ENCODE results near the gene PLEKHM3. TPM values are rescaled to one million over a fixed set of nuclear protein-coding genes. Genes with fewer than 3 reads are reported as not detected.

Gene PLEKHM3
- total RNA-seq, 1 donor from 2014 or later, result 2.5 TPM

DNA sequence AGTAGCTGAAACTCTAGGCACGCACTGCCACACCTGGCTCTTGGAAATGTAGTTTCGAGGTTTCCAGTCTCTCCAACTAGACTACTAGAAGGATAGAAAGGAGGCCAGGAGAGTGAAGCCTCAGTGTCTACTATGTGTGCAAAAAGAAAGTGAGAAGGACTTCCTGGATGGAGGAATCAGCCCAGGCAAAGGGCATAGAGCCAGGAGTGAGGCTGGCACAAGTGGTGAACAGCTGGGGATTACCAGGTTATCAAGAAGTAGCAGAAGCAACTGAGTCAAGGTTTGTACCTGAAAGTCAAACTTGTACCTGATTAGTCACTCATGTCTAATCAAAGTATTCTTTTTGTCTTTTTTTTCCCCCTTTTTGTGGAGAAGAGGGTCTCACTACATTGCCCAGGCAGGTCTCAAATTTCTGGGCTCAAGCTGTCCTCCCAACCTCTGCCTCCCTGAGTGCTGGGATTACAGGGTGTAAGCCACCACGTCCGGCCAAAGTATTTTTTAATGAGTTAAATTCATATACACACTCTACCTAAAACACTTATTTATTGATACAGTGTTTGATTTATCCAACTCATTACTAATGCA is 246.9 kb downstream of the PLEKHM3 start:
- DNase-seq (ENCODE audit: low read depth), result no peak
- TF ChIP-seq, protein P1, sequence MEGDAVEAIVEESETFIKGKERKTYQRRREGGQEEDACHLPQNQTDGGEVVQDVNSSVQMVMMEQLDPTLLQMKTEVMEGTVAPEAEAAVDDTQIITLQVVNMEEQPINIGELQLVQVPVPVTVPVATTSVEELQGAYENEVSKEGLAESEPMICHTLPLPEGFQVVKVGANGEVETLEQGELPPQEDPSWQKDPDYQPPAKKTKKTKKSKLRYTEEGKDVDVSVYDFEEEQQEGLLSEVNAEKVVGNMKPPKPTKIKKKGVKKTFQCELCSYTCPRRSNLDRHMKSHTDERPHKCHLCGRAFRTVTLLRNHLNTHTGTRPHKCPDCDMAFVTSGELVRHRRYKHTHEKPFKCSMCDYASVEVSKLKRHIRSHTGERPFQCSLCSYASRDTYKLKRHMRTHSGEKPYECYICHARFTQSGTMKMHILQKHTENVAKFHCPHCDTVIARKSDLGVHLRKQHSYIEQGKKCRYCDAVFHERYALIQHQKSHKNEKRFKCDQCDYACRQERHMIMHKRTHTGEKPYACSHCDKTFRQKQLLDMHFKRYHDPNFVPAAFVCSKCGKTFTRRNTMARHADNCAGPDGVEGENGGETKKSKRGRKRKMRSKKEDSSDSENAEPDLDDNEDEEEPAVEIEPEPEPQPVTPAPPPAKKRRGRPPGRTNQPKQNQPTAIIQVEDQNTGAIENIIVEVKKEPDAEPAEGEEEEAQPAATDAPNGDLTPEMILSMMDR (conservative IDR thresholded peaks at IDR 0.05; ENCODE audit: low read depth, low read length), result no peak
- no peak overlapping the region for H3K4me3 ChIP-seq (ENCODE audit: low read depth, low read length)

GRCh38 chr2:207777124-207777523 is 248.2 kb downstream of the PLEKHM3 start:
- H3K4me3 ChIP-seq (ENCODE audit: low read depth, low read length), result no peak overlapping the region
- TF ChIP-seq, protein P1 (conservative IDR thresholded peaks at IDR 0.05; ENCODE audit: low read depth, low read length), result no peak
- no peak for DNase-seq (ENCODE audit: low read depth)

DNA sequence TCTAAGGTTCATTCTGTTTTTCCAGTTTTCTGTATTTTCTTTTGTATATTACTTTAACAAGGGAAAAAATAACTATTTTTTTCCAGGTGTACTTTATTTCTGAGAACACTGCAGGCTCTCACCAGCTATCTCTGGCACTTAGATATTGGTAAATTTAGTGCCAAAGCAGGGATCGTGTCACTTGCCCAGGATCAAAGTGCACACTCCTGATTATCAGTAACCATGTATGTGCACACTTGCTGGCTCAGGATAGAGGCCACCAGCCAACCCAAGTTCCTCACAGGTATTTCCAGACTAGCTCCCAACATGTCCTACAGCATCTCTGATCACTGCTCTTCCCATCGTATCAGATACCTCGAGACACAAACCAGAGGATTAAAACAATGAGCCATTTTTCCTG is 249.9 kb downstream of the PLEKHM3 start:
- TF ChIP-seq, protein P1 (conservative IDR thresholded peaks at IDR 0.05; ENCODE audit: low read depth, low read length), result no peak
- no peak for DNase-seq (ENCODE audit: low read depth)
- no peak overlapping the region for H3K4me3 ChIP-seq (ENCODE audit: low read depth, low read length)

GRCh38 chr2:207772844-207773205 is 252.5 kb downstream of the PLEKHM3 start:
- TF ChIP-seq, protein P1 (conservative IDR thresholded peaks at IDR 0.05; ENCODE audit: low read depth, low read length), result no peak
- no peak for DNase-seq (ENCODE audit: low read depth)
- no peak overlapping the region for H3K4me3 ChIP-seq (ENCODE audit: low read depth, low read length)

DNA sequence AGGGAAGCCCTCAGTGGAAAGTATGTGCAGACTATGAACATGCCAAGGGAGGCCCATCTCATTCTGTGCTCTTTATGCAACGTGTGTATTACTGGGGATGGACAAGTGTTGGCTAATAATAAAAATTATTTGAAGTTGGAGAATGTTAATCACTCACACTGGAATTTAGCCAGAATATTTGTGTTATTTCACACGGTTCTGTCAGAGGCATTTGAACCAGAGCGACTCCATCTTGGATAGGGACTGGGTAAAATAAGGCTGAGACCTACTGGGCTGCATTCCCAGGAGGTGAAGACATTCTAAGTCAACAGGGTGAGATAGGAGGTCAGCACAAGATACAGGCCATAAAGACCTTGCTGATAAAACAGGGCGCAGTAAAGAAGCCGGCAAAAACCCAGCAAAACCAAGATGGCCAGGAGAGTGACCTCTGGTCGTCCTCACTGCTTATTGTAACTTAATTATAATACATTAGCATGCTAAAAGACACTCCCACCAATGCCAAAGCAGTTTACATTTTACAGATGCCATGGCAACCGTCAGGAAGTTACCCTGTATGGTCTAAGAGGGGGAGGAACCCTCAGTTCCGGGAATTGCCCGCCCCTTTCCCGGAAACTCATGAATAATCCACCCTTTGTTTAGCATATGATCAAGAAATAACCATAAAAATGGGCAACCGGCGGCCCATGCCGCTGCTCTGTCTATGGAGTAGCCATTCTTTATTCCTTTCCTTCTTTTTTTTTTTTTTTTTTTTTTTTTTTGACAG is 253.1 kb downstream of the PLEKHM3 start:
- no peak for DNase-seq (ENCODE audit: low read depth)

DNA sequence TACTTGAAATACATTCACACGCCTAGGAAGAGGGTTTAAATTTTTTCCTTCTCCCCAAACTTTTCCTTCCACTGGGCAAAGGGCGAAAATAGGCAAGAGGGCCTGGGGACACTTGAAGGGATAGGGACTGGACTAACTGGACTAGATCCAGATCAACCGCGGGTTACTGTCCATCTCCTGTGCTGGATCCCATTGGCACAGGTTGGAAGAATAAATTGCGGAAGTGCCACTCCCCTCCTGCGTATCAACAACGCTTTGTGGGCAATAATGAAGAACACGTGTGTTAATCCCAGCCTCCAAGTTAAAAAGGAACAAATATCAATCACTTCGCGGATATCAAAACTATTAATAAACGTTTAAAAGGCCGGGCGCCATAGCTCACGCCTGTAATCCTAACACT is 253.9 kb downstream of the PLEKHM3 start:
- TF ChIP-seq, protein P1 (conservative IDR thresholded peaks at IDR 0.05; ENCODE audit: low read depth, low read length), result no peak
- no peak overlapping the region for H3K4me3 ChIP-seq (ENCODE audit: low read depth, low read length)
- DNase-seq (ENCODE audit: low read depth), result no peak

More for the DNA sequence above, 253.1 kb downstream of the PLEKHM3 start:
- TF ChIP-seq, protein P1 (conservative IDR thresholded peaks at IDR 0.05; ENCODE audit: low read depth, low read length), result no peak
- H3K4me3 ChIP-seq (ENCODE audit: low read depth, low read length), result no peak overlapping the region

Other genes with a start within 250 kb of the PLEKHM3 start
- not detected in 2 replicates for gene CRYGD, start 99.0 kb upstream of the PLEKHM3 start, total RNA-seq
- gene CRYGC, start 104.3 kb upstream of the PLEKHM3 start, total RNA-seq, result not detected in 2 replicates
- not detected in 2 replicates for gene CRYGB, start 120.6 kb upstream of the PLEKHM3 start, total RNA-seq
- gene CRYGA, start 138.1 kb upstream of the PLEKHM3 start, total RNA-seq, result not detected in 2 replicates
- gene C2orf80, start 164.5 kb upstream of the PLEKHM3 start, total RNA-seq, result not detected in 2 replicates
- 93.1 and 113 TPM in 2 replicates for gene IDH1, start 229.5 kb upstream of the PLEKHM3 start, total RNA-seq
- 10.8 and 13.8 TPM in 2 replicates for gene PIKFYVE, start 240.7 kb upstream of the PLEKHM3 start, total RNA-seq